GM12874 (cell line): ENCODE results near the gene GARIN3.

Experiments used
- CTCF ChIP-seq: IDR thresholded peaks from 2 replicates; pipeline ENCODE4 v1.5.1; 2011; ENCODE audit warnings: low read depth, mild to moderate bottlenecking, control low read depth, low read length, moderate library complexity; ENCODE audit not compliant: insufficient read depth

GARIN3 gene

GRCh38 chr5:157182143-157182757 is 16.2 kb upstream of the GARIN3 start:
- no peak for TF ChIP-seq CTCF

- no peak for TF ChIP-seq CTCF
Observed at GRCh38 chr5:157180374-157181264, 14.6 kb upstream of the GARIN3 start, which contains the start of gene ITK. TSS of gene ITK (plus strand) at chr5:157180840. CDS start at chr5:157180978, 138 bp downstream.

- TF ChIP-seq CTCF, result no peak
Observed at GRCh38 chr5:157178966-157179365, 12.9 kb upstream of the GARIN3 start.

GRCh38 chr5:157177953-157178352 is 11.9 kb upstream of the GARIN3 start:
- TF ChIP-seq CTCF, result no peak

- no peak for TF ChIP-seq CTCF
Observed at GRCh38 chr5:157175071-157175612, 9.1 kb upstream of the GARIN3 start.

- TF ChIP-seq CTCF, result no peak
Observed at GRCh38 chr5:157172403-157172802, 6.3 kb upstream of the GARIN3 start.

- TF ChIP-seq CTCF, result no peak
Observed at GRCh38 chr5:157168286-157168685, 2.2 kb upstream of the GARIN3 start.
